HepG2 (cell line): ENCODE results near the gene CSNK1G1. TPM values are rescaled to one million over a fixed set of nuclear protein-coding genes. Genes with fewer than 3 reads are reported as not detected.

Experiments
- DNMT1 ChIP-seq: sonication (generic); formaldehyde crosslinking; IDR thresholded peaks from 2 replicates; pipeline ENCODE4 v1.5.1; 2020; ENCODE audit warnings: mild to moderate bottlenecking, missing genetic modification reagents
- DPF2 ChIP-seq: sonication (generic); formaldehyde crosslinking; IDR thresholded peaks from 2 replicates; pipeline ENCODE4 v1.4.0; 2020; ENCODE audit warnings: mild to moderate bottlenecking, low read depth, missing genetic modification reagents, borderline replicate concordance
- ESRRA ChIP-seq: sonication (generic); formaldehyde crosslinking; IDR thresholded peaks from 2 replicates; pipeline ENCODE4 v1.5.1; 2020; ENCODE audit warnings: mild to moderate bottlenecking, low read depth, missing genetic modification reagents
- IRF2 ChIP-seq: IDR thresholded peaks from 2 replicates; pipeline ENCODE4 v1.6.1; 2018; ENCODE audit warnings: missing genetic modification reagents, missing compliant biosample characterization
- KLF9 ChIP-seq: IDR thresholded peaks from 2 replicates; pipeline ENCODE4 v1.6.1; 2016; ENCODE audit warnings: low read depth
- MTA1 ChIP-seq: sonication (generic); formaldehyde crosslinking; IDR thresholded peaks from 2 replicates; pipeline ENCODE4 v1.4.0; 2020; ENCODE audit warnings: missing genetic modification reagents, mild to moderate bottlenecking, borderline replicate concordance
- MXI1 ChIP-seq: IDR thresholded peaks from 3 replicates; pipeline ENCODE4 v1.6.1; 2012; ENCODE audit warnings: low read depth, low read length, inconsistent platforms, borderline replicate concordance
- POLR2A ChIP-seq, 2 experiments: IDR thresholded peaks; 2 replicates each; pipeline ENCODE4 v1.6.1; 2011; ENCODE audit warnings: low read depth in 2 of 2, low read length in 2 of 2, mild to moderate bottlenecking in 1 of 2, moderate library complexity in 1 of 2; ENCODE audit not compliant: insufficient read depth in 1 of 2
- SP1 ChIP-seq, 2 experiments: fragments of 450-650 bp in 1 of 2; sonication (generic) in 1 of 2; formaldehyde crosslinking in 1 of 2; IDR thresholded peaks; 2 replicates each; pipeline versions ENCODE4 v1.4.0 to v1.6.1; 2016 to 2020; ENCODE audit warnings: missing genetic modification reagents in 1 of 2
- TSC22D2 ChIP-seq: sonication (generic); formaldehyde crosslinking; IDR thresholded peaks from 2 replicates; pipeline ENCODE4 v1.5.1; 2020; ENCODE audit warnings: missing genetic modification reagents, mild to moderate bottlenecking, borderline replicate concordance
- ZNF138 ChIP-seq: sonication (generic); formaldehyde crosslinking; IDR thresholded peaks from 2 replicates; pipeline ENCODE4 v1.5.0; 2020; ENCODE audit warnings: mild to moderate bottlenecking, low read depth, missing genetic modification reagents
- ZNF230 ChIP-seq: sonication (generic); formaldehyde crosslinking; IDR thresholded peaks from 2 replicates; pipeline ENCODE4 v1.4.0; 2020; ENCODE audit warnings: mild to moderate bottlenecking, missing genetic modification reagents
- ZNF335 ChIP-seq: sonication (generic); formaldehyde crosslinking; IDR thresholded peaks from 2 replicates; pipeline ENCODE4 v1.4.0; 2020; ENCODE audit warnings: missing genetic modification reagents
- ZNF496 ChIP-seq: sonication (generic); formaldehyde crosslinking; IDR thresholded peaks from 2 replicates; pipeline ENCODE4 v1.8.1; 2023; ENCODE audit warnings: mild to moderate bottlenecking, moderate library complexity, missing genetic modification reagents; ENCODE audit not compliant: insufficient replicate concordance
- ZNF569 ChIP-seq: sonication (generic); formaldehyde crosslinking; IDR thresholded peaks from 2 replicates; pipeline ENCODE4 v1.5.0; 2020; ENCODE audit warnings: mild to moderate bottlenecking, missing genetic modification reagents, moderate library complexity, borderline replicate concordance
- ZNF747 ChIP-seq: sonication (generic); formaldehyde crosslinking; IDR thresholded peaks from 2 replicates; pipeline ENCODE4 v1.8.1; 2023; ENCODE audit warnings: missing genetic modification reagents, mild to moderate bottlenecking, borderline replicate concordance
- polyA plus RNA-seq, 8 experiments: library from polyadenylated mRNA; depleted of rRNA in 3 of 8; stranded (reverse) in 7 of 8; unstranded in 1 of 8; fragments of >200 nt; fragmentation: Illumina TruSeq in 4 of 8; extraction: Trizol in 4 of 8; gene quantifications; 2 replicates each; pipeline versions ENCODE4 v1.2.1 to v1.2.3, GENCODE V29; 2011 to 2016; ENCODE audit warnings: low read depth in 4 of 8, missing spikeins in 1 of 8, mixed read lengths in 1 of 8; ENCODE audit not compliant: insufficient read depth in 1 of 8
- total RNA-seq, 5 experiments: library from RNA; depleted of rRNA; stranded (reverse); fragments of >200 nt; fragmentation: Illumina TruSeq; extraction: Trizol; gene quantifications; 2 replicates each; pipeline ENCODE4 v1.2.3, GENCODE V29; 2016; ENCODE audit warnings: low read depth in 1 of 5
- TF ChIP-seq, protein P1 (sequence below): sonication (generic); formaldehyde crosslinking; IDR thresholded peaks from 2 replicates; pipeline ENCODE4 v1.4.0; 2020; ENCODE audit warnings: missing genetic modification reagents
- TF ChIP-seq, protein P2 (sequence below): sonication (generic); formaldehyde crosslinking; IDR thresholded peaks from 2 replicates; pipeline ENCODE4 v1.4.0; 2020; ENCODE audit warnings: missing genetic modification reagents
- TF ChIP-seq, protein P3 (sequence below): sonication (generic); formaldehyde crosslinking; IDR thresholded peaks from 2 replicates; pipeline ENCODE4 v1.5.0; 2020; ENCODE audit warnings: missing genetic modification reagents, mild to moderate bottlenecking, borderline replicate concordance
- TF ChIP-seq, protein P4 (sequence below): sonication (generic); formaldehyde crosslinking; IDR thresholded peaks from 2 replicates; pipeline ENCODE4 v1.4.0; 2020; ENCODE audit warnings: missing genetic modification reagents

The CSNK1G1 gene
- total and polyA plus RNA-seq, 2 of the 13 experiments (the other 11 are each of a cell fraction or from before 2014, with no cell fraction given) = 8.5 to 12.6 TPM

DNA sequence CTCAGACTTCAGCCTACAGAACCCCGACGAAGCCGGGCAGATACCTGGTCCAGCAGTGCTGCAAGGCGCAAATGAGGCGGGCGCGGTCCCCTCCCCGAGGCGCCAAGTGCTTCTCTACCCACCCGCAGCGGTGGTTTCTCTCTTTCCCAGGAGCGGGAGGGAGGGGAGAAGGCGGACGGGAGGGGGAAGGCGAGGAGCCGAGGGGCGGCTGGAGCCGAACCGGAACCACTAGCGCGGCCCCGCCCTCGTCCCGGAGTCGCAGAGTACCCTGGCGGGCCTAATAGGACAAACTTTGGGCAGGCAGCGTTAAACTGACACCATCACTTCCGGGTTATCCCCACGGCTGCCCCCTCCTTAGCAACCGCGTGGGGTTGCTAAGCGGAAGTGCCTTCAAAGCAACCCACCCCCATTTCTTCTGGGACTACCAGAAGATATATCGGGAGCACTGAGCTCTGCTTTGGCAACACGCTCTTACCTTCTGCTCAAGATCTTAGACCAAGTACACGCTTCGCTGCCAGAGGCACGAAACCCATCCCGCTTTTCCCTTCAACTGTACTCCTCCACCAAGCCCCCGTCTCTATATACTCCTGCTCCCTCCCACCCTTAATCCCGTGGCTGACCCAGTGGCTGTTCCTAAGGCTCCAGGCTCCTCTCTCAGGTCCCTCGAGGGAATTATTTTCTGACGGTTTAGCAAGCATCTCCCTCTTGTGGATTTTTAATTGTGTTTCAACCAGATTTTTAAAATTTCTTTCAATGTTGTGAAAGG is at the start of gene CSNK1G1 (continued):
- TF ChIP-seq ZNF335 (CRISPR knock-in tag) (peak; percentile 79), ZNF496 (CRISPR knock-in tag) (no peak), ZNF747 (CRISPR knock-in tag) (no peak), ZNF138 (no peak), KLF9 (CRISPR knock-in tag) (no peak), MTA1 (no peak), TSC22D2 (CRISPR knock-in tag) (no peak), MXI1 (peak; percentile 93; the same call in 2 of the 3 replicates), DNMT1 (CRISPR knock-in tag) (no peak), ZNF569 (CRISPR knock-in tag) (no peak), SP1 (IDR thresholded peaks at IDR 0.05) (no peak), SP1 (CRISPR knock-in tag; IDR thresholded peaks at IDR 0.05) (peak; percentile 84), ESRRA (no peak), IRF2 (no peak), DPF2 (CRISPR knock-in tag) (no peak), POLR2A (IDR thresholded peaks at IDR 0.05; ENCODE audit: insufficient read depth in 1 of 2, low read depth in 2 of 2, low read length in 2 of 2) (peak in 1 of 2 experiments; percentile 68; a peak in 2 of 4 replicates), ZNF230 (no peak)
- TF ChIP-seq, protein P1, sequence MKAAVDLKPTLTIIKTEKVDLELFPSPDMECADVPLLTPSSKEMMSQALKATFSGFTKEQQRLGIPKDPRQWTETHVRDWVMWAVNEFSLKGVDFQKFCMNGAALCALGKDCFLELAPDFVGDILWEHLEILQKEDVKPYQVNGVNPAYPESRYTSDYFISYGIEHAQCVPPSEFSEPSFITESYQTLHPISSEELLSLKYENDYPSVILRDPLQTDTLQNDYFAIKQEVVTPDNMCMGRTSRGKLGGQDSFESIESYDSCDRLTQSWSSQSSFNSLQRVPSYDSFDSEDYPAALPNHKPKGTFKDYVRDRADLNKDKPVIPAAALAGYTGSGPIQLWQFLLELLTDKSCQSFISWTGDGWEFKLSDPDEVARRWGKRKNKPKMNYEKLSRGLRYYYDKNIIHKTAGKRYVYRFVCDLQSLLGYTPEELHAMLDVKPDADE (CRISPR knock-in tag) = 0 out of 2 replicates have a peak, but pooled peaks have one; percentile 25
- TF ChIP-seq, protein P2, sequence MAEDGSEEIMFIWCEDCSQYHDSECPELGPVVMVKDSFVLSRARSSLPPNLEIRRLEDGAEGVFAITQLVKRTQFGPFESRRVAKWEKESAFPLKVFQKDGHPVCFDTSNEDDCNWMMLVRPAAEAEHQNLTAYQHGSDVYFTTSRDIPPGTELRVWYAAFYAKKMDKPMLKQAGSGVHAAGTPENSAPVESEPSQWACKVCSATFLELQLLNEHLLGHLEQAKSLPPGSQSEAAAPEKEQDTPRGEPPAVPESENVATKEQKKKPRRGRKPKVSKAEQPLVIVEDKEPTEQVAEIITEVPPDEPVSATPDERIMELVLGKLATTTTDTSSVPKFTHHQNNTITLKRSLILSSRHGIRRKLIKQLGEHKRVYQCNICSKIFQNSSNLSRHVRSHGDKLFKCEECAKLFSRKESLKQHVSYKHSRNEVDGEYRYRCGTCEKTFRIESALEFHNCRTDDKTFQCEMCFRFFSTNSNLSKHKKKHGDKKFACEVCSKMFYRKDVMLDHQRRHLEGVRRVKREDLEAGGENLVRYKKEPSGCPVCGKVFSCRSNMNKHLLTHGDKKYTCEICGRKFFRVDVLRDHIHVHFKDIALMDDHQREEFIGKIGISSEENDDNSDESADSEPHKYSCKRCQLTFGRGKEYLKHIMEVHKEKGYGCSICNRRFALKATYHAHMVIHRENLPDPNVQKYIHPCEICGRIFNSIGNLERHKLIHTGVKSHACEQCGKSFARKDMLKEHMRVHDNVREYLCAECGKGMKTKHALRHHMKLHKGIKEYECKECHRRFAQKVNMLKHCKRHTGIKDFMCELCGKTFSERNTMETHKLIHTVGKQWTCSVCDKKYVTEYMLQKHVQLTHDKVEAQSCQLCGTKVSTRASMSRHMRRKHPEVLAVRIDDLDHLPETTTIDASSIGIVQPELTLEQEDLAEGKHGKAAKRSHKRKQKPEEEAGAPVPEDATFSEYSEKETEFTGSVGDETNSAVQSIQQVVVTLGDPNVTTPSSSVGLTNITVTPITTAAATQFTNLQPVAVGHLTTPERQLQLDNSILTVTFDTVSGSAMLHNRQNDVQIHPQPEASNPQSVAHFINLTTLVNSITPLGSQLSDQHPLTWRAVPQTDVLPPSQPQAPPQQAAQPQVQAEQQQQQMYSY (CRISPR knock-in tag) = no peak
- TF ChIP-seq, protein P3, sequence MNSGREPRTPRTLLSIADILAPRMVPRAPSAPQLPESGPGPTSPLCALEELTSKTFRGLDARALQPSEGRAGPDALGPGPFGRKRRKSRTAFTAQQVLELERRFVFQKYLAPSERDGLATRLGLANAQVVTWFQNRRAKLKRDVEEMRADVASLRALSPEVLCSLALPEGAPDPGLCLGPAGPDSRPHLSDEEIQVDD = no peak
- TF ChIP-seq, protein P4, sequence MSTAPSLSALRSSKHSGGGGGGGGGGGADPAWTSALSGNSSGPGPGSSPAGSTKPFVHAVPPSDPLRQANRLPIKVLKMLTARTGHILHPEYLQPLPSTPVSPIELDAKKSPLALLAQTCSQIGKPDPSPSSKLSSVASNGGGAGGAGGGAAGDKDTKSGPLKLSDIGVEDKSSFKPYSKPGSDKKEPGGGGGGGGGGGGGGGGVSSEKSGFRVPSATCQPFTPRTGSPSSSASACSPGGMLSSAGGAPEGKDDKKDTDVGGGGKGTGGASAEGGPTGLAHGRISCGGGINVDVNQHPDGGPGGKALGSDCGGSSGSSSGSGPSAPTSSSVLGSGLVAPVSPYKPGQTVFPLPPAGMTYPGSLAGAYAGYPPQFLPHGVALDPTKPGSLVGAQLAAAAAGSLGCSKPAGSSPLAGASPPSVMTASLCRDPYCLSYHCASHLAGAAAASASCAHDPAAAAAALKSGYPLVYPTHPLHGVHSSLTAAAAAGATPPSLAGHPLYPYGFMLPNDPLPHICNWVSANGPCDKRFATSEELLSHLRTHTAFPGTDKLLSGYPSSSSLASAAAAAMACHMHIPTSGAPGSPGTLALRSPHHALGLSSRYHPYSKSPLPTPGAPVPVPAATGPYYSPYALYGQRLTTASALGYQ = no peak
